Measurements from ENCODE around the gene EEF2KMT. TPM values are rescaled to one million over a fixed set of nuclear protein-coding genes. Genes with fewer than 3 reads are reported as not detected.

The EEF2KMT gene
- total and polyA plus RNA-seq, 2 of the 13 experiments (the other 11 are each of a cell fraction or from before 2014, with no cell fraction given) = 10.7 to 26.9 TPM

DNA sequence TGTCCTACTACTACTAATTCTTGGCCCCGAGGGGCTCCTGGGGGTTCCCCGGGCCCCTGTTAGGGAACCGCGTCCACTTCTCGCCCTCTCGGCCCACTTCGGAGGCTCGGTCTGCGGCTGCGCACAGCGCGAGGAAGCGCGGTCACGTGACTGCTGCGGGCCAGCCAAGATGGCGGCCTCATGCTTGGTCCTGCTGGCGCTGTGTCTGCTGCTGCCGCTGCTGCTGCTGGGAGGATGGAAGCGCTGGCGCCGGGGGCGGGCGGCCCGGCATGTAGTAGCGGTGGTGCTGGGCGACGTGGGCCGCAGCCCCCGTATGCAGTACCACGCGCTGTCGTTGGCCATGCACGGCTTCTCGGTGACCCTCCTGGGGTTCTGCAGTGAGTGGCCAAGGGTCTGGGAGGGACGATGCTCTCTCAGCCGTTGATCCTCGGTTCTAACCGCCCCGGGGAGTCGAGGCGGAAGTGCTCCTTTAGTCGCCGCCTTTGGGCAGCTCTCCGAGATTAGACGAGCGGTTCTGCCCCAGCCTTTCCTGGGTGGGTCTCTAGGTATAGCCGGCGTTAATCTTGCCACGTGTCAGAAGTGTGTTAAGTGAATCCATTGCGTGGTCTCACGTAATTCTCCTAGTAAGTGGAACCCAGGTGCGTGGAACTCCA, 25.8 kb downstream of the EEF2KMT start, which contains the start of gene ALG1 (continued):
- TF ChIP-seq TAF1 (CRISPR knock-in tag; IDR thresholded peaks at IDR 0.05) (peak; percentile 100), ZNF615 (CRISPR knock-in tag; IDR thresholded peaks at IDR 0.05; ENCODE audit: borderline replicate concordance) (no peak), MXI1 (IDR thresholded peaks at IDR 0.05; ENCODE audit: borderline replicate concordance, low read depth, low read length) (peak; percentile 81; the same call in 2 of the 3 replicates), SMAD3 (CRISPR knock-in tag; IDR thresholded peaks at IDR 0.05) (peak; percentile 99; the same call in 1 of the 2 replicates), MIER3 (CRISPR knock-in tag; IDR thresholded peaks at IDR 0.05; ENCODE audit: borderline replicate concordance) (peak; percentile 97), FOXP1 (IDR thresholded peaks at IDR 0.05) (no peak), FOXP1 (CRISPR knock-in tag; IDR thresholded peaks at IDR 0.05) (0 out of 2 replicates have a peak, but pooled peaks have one; percentile 9), ZNF883 (CRISPR knock-in tag; IDR thresholded peaks at IDR 0.05; ENCODE audit: not compliant biosample characterization) (peak; percentile 100), ZNF777 (CRISPR knock-in tag; IDR thresholded peaks at IDR 0.05) (peak; percentile 58), ZBTB42 (CRISPR knock-in tag; IDR thresholded peaks at IDR 0.05) (no peak), SAFB2 (CRISPR knock-in tag; IDR thresholded peaks at IDR 0.05; ENCODE audit: borderline replicate concordance, low read depth) (0 out of 2 replicates have a peak, but pooled peaks have one; percentile 34), ELF3 (CRISPR knock-in tag; IDR thresholded peaks at IDR 0.05) (peak; percentile 91), ZNF709 (CRISPR knock-in tag; IDR thresholded peaks at IDR 0.05) (peak; percentile 98), YY1 (IDR thresholded peaks at IDR 0.05; ENCODE audit: insufficient read depth, insufficient replicate concordance, low read depth, low read length) (peak; percentile 99), PBX3 (CRISPR knock-in tag; IDR thresholded peaks at IDR 0.05; ENCODE audit: borderline replicate concordance) (0 out of 2 replicates have a peak, but pooled peaks have one; percentile 71), STAT5B (CRISPR knock-in tag; IDR thresholded peaks at IDR 0.05) (peak; percentile 92), SP2 (CRISPR knock-in tag; IDR thresholded peaks at IDR 0.05) (no peak), TOE1 (CRISPR knock-in tag; IDR thresholded peaks at IDR 0.05) (0 out of 2 replicates have a peak, but pooled peaks have one; percentile 85), NBN (conservative IDR thresholded peaks at IDR 0.05) (no peak), HHEX (CRISPR knock-in tag; IDR thresholded peaks at IDR 0.05) (no peak), RNF2 (conservative IDR thresholded peaks at IDR 0.05; ENCODE audit: low read depth) (no peak; the same call in none of the 2 replicates), HDAC2 (CRISPR knock-in tag; IDR thresholded peaks at IDR 0.05) (peak; percentile 91), SNRNP70 (IDR thresholded peaks at IDR 0.05; ENCODE audit: low read depth, low read length) (no peak)
- TF ChIP-seq, protein P1, sequence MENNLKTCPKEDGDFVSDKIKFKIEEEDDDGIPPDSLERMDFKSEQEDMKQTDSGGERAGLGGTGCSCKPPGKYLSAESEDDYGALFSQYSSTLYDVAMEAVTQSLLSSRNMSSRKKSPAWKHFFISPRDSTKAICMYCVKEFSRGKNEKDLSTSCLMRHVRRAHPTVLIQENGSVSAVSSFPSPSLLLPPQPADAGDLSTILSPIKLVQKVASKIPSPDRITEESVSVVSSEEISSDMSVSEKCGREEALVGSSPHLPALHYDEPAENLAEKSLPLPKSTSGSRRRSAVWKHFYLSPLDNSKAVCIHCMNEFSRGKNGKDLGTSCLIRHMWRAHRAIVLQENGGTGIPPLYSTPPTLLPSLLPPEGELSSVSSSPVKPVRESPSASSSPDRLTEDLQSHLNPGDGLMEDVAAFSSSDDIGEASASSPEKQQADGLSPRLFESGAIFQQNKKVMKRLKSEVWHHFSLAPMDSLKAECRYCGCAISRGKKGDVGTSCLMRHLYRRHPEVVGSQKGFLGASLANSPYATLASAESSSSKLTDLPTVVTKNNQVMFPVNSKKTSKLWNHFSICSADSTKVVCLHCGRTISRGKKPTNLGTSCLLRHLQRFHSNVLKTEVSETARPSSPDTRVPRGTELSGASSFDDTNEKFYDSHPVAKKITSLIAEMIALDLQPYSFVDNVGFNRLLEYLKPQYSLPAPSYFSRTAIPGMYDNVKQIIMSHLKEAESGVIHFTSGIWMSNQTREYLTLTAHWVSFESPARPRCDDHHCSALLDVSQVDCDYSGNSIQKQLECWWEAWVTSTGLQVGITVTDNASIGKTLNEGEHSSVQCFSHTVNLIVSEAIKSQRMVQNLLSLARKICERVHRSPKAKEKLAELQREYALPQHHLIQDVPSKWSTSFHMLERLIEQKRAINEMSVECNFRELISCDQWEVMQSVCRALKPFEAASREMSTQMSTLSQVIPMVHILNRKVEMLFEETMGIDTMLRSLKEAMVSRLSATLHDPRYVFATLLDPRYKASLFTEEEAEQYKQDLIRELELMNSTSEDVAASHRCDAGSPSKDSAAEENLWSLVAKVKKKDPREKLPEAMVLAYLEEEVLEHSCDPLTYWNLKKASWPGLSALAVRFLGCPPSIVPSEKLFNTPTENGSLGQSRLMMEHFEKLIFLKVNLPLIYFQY (CRISPR knock-in tag; IDR thresholded peaks at IDR 0.05; ENCODE audit: borderline replicate concordance) = peak; percentile 96
